IPS-18c (cell line): ENCODE data around the gene RANBP17.
"Not testable (repeated sequence)": the region's sequence is repeated elsewhere in the genome, so short reads cannot be mapped to it uniquely, and the experiment has no call there.

Source experiments
- H3K4me3 ChIP-seq: 2 replicates; pipeline ENCODE4 v1.7.0; 2013; ENCODE audit warnings: low read depth, mild to moderate bottlenecking, low read length, moderate library complexity; ENCODE audit not compliant: insufficient read depth
- H3K9me3 ChIP-seq: one replicate; pipeline ENCODE4 v1.6.1; 2013; ENCODE audit warnings: mild to moderate bottlenecking, low read length, moderate library complexity; ENCODE audit not compliant: control insufficient read depth, insufficient read depth

Gene RANBP17

GRCh38 chr5:171155621-171156020, 293.8 kb downstream of the RANBP17 start:
- no peaks in the 10 kb centered on the region for H3K9me3 ChIP-seq
- no peak overlapping the region for H3K4me3 ChIP-seq

- H3K9me3 ChIP-seq, result no peaks in the 10 kb centered on the region
- no peak overlapping the region for H3K4me3 ChIP-seq
These were observed 295.5 kb downstream of the RANBP17 start for GRCh38 chr5:171157276-171157675.

- Histone ChIP-seq H3K9me3 (no peaks in the 10 kb centered on the region), H3K4me3 (no peak overlapping the region)
These were observed 296.0 kb downstream of the RANBP17 start for GRCh38 chr5:171157775-171158174.

GRCh38 chr5:171158581-171158980, 296.8 kb downstream of the RANBP17 start:
- Histone ChIP-seq H3K9me3 (no peaks in the 10 kb centered on the region), H3K4me3 (no peak overlapping the region)

- no peak overlapping the region for H3K4me3 ChIP-seq
- no peaks in the 10 kb centered on the region for H3K9me3 ChIP-seq
These were observed 300.3 kb downstream of the RANBP17 start for GRCh38 chr5:171162165-171162564.

- no peak overlapping the region for H3K4me3 ChIP-seq
- no peaks in the 10 kb centered on the region for H3K9me3 ChIP-seq
These were observed 300.8 kb downstream of the RANBP17 start for GRCh38 chr5:171162596-171162995.

- no peak overlapping the region for H3K4me3 ChIP-seq
- no peaks in the 10 kb centered on the region for H3K9me3 ChIP-seq
These were observed 304.9 kb downstream of the RANBP17 start for GRCh38 chr5:171166766-171167165.

- Histone ChIP-seq H3K4me3 (no peak overlapping the region), H3K9me3 (no peaks in the 10 kb centered on the region)
These were observed 306.4 kb downstream of the RANBP17 start for GRCh38 chr5:171168171-171168570.

- not testable (repeated sequence) for H3K4me3 ChIP-seq, H3K9me3 ChIP-seq
These were observed 313.1 kb downstream of the RANBP17 start for GRCh38 chr5:171174960-171175359.

- H3K4me3 ChIP-seq, result no peak overlapping the region
- no peaks in the 10 kb centered on the region for H3K9me3 ChIP-seq
These were observed 313.9 kb downstream of the RANBP17 start for GRCh38 chr5:171175746-171176145.

GRCh38 chr5:171178190-171178589, 316.4 kb downstream of the RANBP17 start:
- H3K4me3 ChIP-seq, H3K9me3 ChIP-seq: not testable (repeated sequence)

GRCh38 chr5:171188016-171188415, 326.2 kb downstream of the RANBP17 start:
- H3K4me3 ChIP-seq, result no peak overlapping the region

GRCh38 chr5:171189442-171189841, 327.6 kb downstream of the RANBP17 start:
- no peak overlapping the region for H3K4me3 ChIP-seq
- no peaks in the 10 kb centered on the region for H3K9me3 ChIP-seq

More at GRCh38 chr5:171188016-171188415, 326.2 kb downstream of the RANBP17 start:
- H3K9me3 ChIP-seq, result no peaks in the 10 kb centered on the region

- no peak overlapping the region for H3K4me3 ChIP-seq
- no peaks in the 10 kb centered on the region for H3K9me3 ChIP-seq
These were observed 330.3 kb downstream of the RANBP17 start for GRCh38 chr5:171192111-171192510.

GRCh38 chr5:171201310-171201709, 339.5 kb downstream of the RANBP17 start:
- H3K9me3 ChIP-seq, result no peaks in the 10 kb centered on the region
- H3K4me3 ChIP-seq, result no peak overlapping the region

- H3K9me3 ChIP-seq, result no peaks in the 10 kb centered on the region
- H3K4me3 ChIP-seq, result no peak overlapping the region
These were observed 343.6 kb downstream of the RANBP17 start for GRCh38 chr5:171205375-171205774.

- H3K4me3 ChIP-seq, result no peak overlapping the region
- H3K9me3 ChIP-seq, result no peaks in the 10 kb centered on the region
These were observed 345.5 kb downstream of the RANBP17 start for GRCh38 chr5:171207256-171207847.

- no peak overlapping the region for H3K4me3 ChIP-seq
- H3K9me3 ChIP-seq, result no peaks in the 10 kb centered on the region
These were observed 360.1 kb downstream of the RANBP17 start for GRCh38 chr5:171221916-171222315.

GRCh38 chr5:171223927-171224326, 362.1 kb downstream of the RANBP17 start:
- Histone ChIP-seq H3K9me3 (no peaks in the 10 kb centered on the region), H3K4me3 (no peak overlapping the region)
